GM18499 (cell line): ENCODE results near the gene HCFC1.

Source experiments
- ATAC-seq: cut with Tn5 transposase; IDR thresholded peaks from one replicate; pipeline ENCODE4 v1.9.1; 2021; ENCODE audit warnings: moderate number of reproducible peaks; ENCODE audit not compliant: insufficient read depth, unreplicated experiment

HCFC1 gene

GRCh38 chrX:153945956-153946943, 25.4 kb downstream of the HCFC1 start:
- ATAC-seq, result no peak

- ATAC-seq, result no peak
Measured at GRCh38 chrX:153944800-153945150, 26.8 kb downstream of the HCFC1 start.

DNA sequence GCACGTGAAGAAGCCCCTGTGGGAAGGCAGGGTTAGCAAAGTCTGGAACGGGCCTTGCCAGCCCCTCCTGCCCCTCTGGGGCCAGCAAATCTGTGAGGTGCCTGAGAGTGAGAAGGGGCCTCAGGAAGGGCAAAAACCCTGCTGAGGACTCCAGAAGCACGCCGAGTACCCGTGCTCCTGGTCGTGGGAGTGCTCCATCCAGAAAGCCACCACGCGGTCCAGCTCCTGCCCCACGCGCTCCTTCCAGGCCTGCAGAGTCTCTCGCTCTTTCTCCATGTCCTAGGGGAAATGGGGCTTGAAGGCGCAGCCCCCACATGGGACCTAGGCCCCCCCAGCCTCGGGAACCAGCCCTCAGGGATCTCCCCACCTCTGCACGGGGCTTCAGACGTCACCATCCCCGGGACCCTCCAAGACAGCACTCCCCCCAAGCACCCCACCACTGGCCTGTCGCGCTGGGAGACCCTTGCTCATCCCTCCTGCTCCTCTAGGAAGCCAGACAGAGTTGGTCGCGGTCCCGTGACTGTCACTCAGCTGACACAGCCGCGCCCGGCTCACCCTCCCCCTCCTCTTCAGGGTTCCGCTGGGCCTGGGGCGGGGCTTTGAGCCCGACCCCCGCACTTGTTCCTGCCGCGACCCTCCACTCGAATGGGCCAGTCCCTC, 27.3 kb downstream of the HCFC1 start, which contains the start of gene RENBP:
Gene RENBP, minus strand, starts transcription at position 504 of the 660 bp plus-strand sequence. Its CDS starts 33 bp downstream, at position 471.
- ATAC-seq, result no peak

DNA sequence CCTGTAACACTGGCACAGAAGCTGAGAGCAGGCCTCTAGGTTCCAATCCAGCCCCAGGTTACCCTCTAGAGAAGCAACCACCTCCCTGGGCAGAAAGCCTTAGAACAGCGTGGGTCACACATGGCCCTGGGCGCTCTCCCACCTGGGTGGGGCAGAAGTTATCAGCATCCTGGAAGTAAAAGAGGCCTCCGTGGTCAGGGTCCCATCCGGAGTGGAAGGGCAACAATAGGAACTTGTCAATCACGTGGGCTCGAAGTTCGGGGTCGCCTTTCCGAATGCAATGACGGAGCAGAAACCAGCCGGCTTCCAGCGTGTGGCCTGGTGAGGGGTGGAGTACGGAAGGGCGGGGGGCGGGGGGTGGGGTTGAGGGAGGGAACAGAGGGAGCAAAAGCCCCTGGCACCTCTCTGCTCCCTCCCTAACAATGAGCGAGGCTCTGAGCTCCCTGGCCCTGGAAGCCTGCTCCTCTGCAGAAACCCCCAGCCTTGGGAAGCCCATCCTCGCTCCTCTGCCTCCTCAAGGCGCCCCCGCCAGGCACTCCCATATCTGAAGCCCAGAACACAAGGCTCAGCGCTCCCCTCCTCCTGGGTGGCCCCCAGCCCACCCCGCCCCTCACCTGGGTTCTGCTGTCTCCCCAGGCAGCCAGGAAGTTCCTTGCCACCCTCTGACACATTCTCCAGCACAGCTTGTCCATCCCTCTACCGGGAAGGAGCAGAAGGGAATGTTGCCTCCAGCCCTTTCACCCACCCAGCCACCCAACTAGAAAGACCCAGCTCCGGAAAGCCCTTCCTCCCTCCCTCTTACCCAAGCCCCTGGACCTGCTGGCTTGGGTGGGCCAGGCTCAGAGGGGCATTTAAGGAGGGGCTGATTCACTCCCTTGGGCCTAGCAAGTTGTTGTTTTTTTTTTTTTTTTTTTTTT, 30.0 kb downstream of the HCFC1 start:
- ATAC-seq, result no peak

- no peak for ATAC-seq
Measured at GRCh38 chrX:153939573-153939972, 32.0 kb downstream of the HCFC1 start.

- no peak for ATAC-seq
Measured at GRCh38 chrX:153938226-153938786, 33.3 kb downstream of the HCFC1 start.

DNA sequence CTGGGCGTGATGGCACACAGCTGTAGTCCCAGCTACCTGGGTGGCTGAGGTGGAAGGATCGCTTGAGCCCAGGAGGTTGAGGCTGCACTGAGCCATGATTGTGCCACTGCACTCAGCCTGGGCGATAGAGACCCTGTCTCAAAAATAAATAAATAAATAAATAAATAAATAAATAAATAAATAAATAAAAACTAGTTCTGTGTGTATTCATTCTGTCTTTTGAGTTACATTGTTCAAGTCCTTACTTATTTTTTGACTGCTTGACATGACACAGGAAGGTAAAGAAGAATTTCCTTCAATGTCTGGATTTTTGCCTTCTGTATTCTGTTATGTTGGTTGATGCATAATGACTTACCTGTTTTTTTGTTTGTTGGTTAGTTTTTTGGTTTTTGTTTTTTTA, 34.6 kb downstream of the HCFC1 start:
- no peak for ATAC-seq

DNA sequence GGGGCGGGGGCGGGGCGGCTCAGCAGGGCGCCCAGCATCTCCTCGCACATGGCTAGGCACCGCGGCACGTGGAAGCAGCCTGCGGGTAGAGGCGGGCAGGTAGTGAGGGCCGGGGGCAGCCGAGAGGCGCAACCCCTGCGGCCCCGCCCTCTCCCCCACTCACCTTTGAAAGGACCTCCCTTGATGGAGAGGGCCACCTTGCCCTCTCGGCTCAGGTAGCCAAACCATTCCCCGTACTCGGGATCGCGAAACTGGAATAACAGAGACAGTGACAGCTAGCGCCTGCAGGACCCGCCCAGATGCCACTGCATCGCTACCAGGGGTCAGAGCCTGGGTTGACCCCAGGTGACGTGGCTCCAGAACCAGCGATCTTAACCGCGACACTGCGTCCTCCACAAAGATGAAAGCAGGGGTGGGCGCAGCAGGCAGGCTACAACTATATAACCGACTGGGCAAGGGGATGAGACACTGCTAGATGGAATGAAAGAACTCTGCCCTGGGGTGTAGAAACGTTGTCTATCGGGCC, 36.2 kb downstream of the HCFC1 start:
- ATAC-seq, result no peak

DNA sequence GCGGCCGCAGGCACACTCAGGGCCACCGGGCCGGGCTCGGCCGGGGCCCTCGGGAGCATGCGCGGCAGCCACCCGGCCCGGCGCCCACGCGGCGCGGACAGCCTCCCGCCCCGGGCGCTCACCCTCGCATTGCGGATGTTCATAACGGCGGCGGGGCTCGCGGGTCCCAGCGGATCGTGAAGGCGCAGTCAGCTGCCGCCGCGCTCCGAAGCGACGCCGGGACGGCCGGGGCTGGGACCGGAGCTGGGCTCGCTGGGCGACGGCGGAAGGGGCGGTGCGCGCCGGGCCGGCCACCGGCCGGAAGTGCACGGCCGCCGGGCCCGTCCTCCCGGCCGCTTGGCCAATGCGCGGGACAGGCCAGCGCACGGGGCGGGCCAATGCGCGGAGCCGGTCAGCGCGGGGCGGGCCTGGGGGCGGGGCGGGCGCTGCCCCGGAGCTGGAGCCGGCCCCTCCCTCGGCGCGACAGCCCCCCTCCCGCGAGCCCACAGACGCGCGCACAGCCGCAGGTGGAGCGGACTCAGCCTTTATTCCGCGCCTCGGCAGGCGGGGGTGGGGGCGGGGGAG, 36.8 kb downstream of the HCFC1 start, which contains the start of gene NAA10:
Gene NAA10, minus strand, starts transcription at position 276 of the 564 bp plus-strand sequence. Its CDS starts 133 bp downstream, at position 143.
- no peak for ATAC-seq

DNA sequence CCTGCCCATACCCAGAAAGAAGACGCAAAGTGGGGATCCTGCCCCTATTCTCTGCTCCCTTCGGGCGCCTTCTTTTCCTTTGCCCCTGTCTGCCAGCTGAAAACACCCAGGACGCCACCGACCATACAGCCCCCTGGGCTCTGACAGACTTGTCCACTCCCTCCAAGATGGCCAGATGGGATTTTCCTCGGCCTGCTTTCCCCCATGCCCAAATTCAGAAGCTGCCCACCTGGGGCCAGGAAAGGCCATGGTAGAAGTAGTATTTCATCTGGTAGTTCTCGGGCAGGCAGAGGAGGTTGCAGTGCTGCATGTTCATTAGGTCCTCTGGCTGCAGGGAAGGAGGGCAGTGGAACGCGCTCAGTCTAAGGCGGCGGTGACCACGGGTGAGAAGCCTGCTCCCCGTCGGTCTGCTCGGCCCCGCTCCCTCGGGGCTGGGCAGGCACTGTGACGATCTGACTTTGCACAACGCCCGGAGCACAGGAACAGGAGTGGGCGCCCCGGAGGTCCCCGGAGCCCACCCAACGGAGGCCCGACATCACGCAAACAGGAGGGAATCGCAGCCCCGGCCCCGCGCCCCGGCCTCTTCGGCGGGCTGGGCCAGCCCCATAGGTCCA, 37.4 kb downstream of the HCFC1 start:
- ATAC-seq, result no peak

DNA sequence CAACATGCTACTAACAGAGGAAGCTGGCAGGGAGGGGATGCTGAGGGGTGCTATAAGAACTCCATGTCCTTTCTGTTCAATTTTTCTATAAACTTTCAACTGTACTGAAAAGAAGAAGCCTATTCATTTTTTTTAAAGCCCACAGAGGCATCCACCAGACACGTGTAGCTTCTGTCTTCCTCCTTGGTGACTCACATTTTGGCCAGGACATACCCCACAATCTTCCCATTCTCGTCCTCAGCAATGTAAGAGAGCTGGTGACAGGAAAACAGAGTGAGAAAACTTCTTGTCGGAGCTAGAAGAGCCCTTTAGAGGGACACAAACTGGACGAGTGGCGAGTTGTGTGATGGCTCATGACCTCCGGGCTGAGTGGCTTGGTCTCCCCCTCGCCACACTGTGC, 37.9 kb downstream of the HCFC1 start:
- no peak for ATAC-seq

DNA sequence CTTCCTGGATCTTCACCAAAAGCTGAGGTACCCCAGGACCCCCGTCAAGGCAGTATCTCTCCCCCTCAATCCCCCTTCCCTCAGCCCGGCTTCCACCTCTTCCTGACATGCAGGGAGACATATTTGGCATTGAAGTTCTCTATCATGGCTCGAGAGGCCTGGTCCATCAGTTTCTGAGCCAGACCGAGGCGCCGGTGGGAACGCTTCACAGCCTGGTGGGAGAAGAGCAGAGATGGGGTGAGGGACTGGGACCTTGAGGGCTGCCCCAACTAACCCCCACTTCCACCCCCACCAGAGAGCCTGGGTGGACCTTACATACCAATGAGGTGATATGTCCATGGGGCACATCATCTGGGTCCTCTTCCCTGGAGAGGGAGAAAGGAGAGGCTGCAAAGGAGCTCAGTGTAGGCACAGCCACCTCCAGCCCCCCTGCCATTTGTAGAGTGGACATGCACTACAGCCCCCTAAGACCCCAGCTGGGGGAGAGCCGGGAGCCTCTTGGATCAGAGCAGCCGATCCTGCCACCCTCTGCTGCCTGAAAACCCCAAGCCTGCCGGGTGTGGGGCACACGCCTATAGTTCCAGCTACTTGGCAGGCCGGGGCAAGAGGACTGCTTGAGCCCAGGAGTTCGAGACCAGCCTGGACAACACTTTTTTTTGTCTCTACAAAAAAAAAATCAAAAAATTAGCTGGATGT, 39.2 kb downstream of the HCFC1 start:
- ATAC-seq, result no peak

DNA sequence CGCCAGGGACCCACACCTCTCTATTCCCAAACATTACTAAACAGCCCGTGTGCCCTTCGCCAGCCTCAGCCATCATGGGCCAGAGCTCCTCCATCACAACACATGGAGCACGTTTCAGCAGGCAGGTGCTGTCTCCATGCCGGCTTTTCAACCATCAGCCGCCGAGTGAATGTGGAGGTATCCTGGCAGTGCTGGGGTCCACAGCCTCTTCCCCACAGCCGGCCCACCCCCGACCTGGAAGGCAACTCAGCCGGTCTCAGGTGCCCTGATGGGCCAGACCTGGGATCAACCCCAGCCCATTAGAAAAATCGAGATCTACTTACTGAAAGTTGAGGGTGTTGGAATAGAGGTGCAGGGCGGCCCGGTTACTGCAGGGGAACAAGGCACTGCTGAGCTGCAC, 39.9 kb downstream of the HCFC1 start:
- no peak for ATAC-seq

DNA sequence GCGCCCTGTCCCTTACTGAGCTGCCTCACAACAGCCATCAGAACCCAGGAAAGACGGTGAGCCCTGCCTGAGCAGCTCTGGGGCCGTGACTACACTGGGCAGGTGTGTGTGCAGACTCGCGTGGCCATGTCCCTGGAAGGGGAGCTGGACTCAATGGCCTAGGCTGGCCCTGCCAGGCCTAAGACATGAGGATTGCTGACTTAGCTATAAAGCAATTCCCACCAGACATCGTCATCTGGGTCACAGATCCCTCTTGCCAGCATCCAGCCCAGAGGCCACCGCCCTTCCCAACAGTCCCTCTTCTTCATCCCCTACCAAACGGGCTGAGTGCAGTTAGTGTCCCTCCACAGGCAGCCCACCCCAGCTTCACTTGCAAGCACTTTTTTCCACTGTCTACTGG, 40.5 kb downstream of the HCFC1 start:
- ATAC-seq, result no peak

GRCh38 chrX:153930011-153930910, 41.4 kb downstream of the HCFC1 start:
- no peak for ATAC-seq

GRCh38 chrX:153929576-153929975, 42.0 kb downstream of the HCFC1 start:
- no peak for ATAC-seq

DNA sequence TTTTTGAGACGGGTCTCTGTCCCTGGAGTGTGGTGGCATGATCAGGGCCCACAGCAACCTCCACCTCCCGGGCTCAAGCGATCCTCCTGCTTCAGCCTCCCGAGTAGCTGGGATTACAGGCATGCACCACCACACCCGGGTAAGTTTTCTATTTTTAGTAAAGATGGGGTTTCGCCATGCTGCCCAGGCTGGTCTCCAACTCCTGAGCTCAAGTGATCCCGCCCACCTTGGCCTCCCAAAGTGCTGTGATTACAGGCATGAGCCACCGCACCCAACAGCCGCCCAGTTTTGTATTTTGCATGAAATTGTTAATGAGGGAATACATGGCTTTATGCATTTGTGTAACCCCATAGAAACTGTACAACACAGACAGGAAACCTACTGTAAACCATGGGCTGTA, 42.8 kb downstream of the HCFC1 start:
- ATAC-seq, result no peak
